Fibroblast of lung (primary cell): ENCODE measurements around the gene FAM117B. TPM values are rescaled to one million over a fixed set of nuclear protein-coding genes. Genes with fewer than 3 reads are reported as not detected.

Source experiments
- DNase-seq, 2 donors: peaks; one replicate each; pipeline versions ENCODE4 v3.0.0 to v3.0.0-alpha.2; 2010; ENCODE audit warnings: low read depth in 2 of 2
- H2AFZ ChIP-seq: 2 replicates; pipeline ENCODE4 v1.5.1; 2012; ENCODE audit warnings: low read length, control low read depth, inconsistent platforms
- H3K27ac ChIP-seq: 2 replicates; pipeline ENCODE4 v1.5.1; 2011; ENCODE audit warnings: low read length, control low read depth; ENCODE audit not compliant: insufficient read depth
- H3K27me3 ChIP-seq: 2 replicates; pipeline ENCODE4 v1.5.1; 2011; ENCODE audit warnings: mild to moderate bottlenecking, low read length; ENCODE audit not compliant: control insufficient read depth, insufficient read depth
- H3K36me3 ChIP-seq: 2 replicates; pipeline ENCODE4 v1.5.1; 2011; ENCODE audit warnings: low read length; ENCODE audit not compliant: control insufficient read depth, insufficient read depth
- H3K4me1 ChIP-seq: 2 replicates; pipeline ENCODE4 v1.5.1; 2011; ENCODE audit warnings: low read length; ENCODE audit not compliant: control insufficient read depth, insufficient read depth; ENCODE audit errors: extremely low read depth
- H3K4me2 ChIP-seq: 2 replicates; pipeline ENCODE4 v1.5.1; 2011; ENCODE audit warnings: low read length, control low read depth; ENCODE audit not compliant: insufficient read depth; ENCODE audit errors: extremely low read depth
- H3K4me3 ChIP-seq, 4 experiments: fragments of 200-600 bp in 1 of 4; sonication (generic) in 1 of 4; replicated peaks in 1 of 4; 2 replicates each; pipeline ENCODE4 v1.5.1; 2011 to 2016; ENCODE audit warnings: low read length in 4 of 4, low read depth in 3 of 4, mild to moderate bottlenecking in 3 of 4, control low read depth in 2 of 4, inconsistent platforms in 1 of 4, mixed read lengths in 1 of 4; ENCODE audit not compliant: insufficient read depth in 1 of 4; ENCODE audit errors: control extremely low read depth in 1 of 4
- H3K79me2 ChIP-seq: 2 replicates; pipeline ENCODE4 v1.5.1; 2012; ENCODE audit warnings: mild to moderate bottlenecking, low read length, inconsistent platforms; ENCODE audit not compliant: control insufficient read depth, insufficient read depth
- H3K9ac ChIP-seq: 2 replicates; pipeline ENCODE4 v1.5.1; 2011; ENCODE audit warnings: mild to moderate bottlenecking, low read length, control low read depth; ENCODE audit not compliant: insufficient read depth
- H3K9me3 ChIP-seq: 2 replicates; pipeline ENCODE4 v1.5.1; 2012; ENCODE audit warnings: low read depth, low read length; ENCODE audit not compliant: control insufficient read depth, insufficient read depth
- H4K20me1 ChIP-seq: 2 replicates; pipeline ENCODE4 v1.5.1; 2011; ENCODE audit warnings: low read length; ENCODE audit not compliant: control insufficient read depth, insufficient read depth; ENCODE audit errors: extremely low read depth
- CTCF ChIP-seq, 2 donors: IDR thresholded peaks in 1 of 2; conservative IDR thresholded peaks in 1 of 2; 1 replicate in 1 of 2; 2 replicates in 1 of 2; pipeline ENCODE4 v1.5.1; 2011 to 2012; ENCODE audit warnings: low read length in 2 of 2, control low read depth in 1 of 2, inconsistent platforms in 1 of 2, low read depth in 1 of 2, mild to moderate bottlenecking in 1 of 2
- EZH2 ChIP-seq: IDR thresholded peaks from 2 replicates; pipeline ENCODE4 v1.5.1; 2012; ENCODE audit warnings: low read length, control low read depth, mild to moderate bottlenecking; ENCODE audit errors: missing control alignments
- polyA plus RNA-seq, 2 donors: library from polyadenylated mRNA; depleted of rRNA in 1 of 2; stranded (reverse) in 1 of 2; unstranded in 1 of 2; fragments of >200 nt; gene quantifications; 2 replicates each; pipeline ENCODE4 v1.2.1, GENCODE V29; 2011 to 2012; ENCODE audit warnings: missing spikeins in 1 of 2
- total RNA-seq: library from RNA; depleted of rRNA; stranded (reverse); fragments of >200 nt; gene quantifications from 2 replicates; pipeline ENCODE4 v1.2.1, GENCODE V29; 2014

The FAM117B gene
- total and polyA plus RNA-seq, 2 donors (not counting 1 experiment from before 2014, with no cell fraction given): 0.73 to 1.8 TPM

- no peaks in the 10 kb centered on the region for H3K4me1 ChIP-seq
- H3K27me3 ChIP-seq: no peaks in the 10 kb centered on the region
- TF ChIP-seq CTCF (conservative IDR thresholded peaks at IDR 0.05 in 1 of 2, IDR thresholded peaks at IDR 0.05 in 1 of 2; ENCODE audit: low read depth in 1 of 2, low read length in 2 of 2) (no peak), EZH2 (no peak)
- H3K9me3 ChIP-seq: no peaks in the 10 kb centered on the region
- no peak overlapping the region for H3K9ac ChIP-seq
- no peaks in the 10 kb centered on the region for H3K79me2 ChIP-seq
- H3K27ac ChIP-seq: no peak overlapping the region
- H2AFZ ChIP-seq: no peak overlapping the region
- no peaks in the 10 kb centered on the region for H3K36me3 ChIP-seq
- H3K4me2 ChIP-seq: no peak overlapping the region
- H4K20me1 ChIP-seq: no peaks in the 10 kb centered on the region
- no peak for DNase-seq
- H3K4me3 ChIP-seq: no peak overlapping the region
Measured at GRCh38 chr2:202689898-202690297, 55.1 kb downstream of the FAM117B start.

GRCh38 chr2:202690321-202690900, 55.6 kb downstream of the FAM117B start:
- Histone ChIP-seq H3K9ac (no peak overlapping the region), H3K4me3 (no peak overlapping the region), H2AFZ (no peak overlapping the region), H4K20me1 (no peaks in the 10 kb centered on the region), H3K9me3 (no peaks in the 10 kb centered on the region), H3K79me2 (no peaks in the 10 kb centered on the region), H3K4me2 (no peak overlapping the region), H3K27ac (no peak overlapping the region), H3K36me3 (no peaks in the 10 kb centered on the region), H3K4me1 (no peaks in the 10 kb centered on the region), H3K27me3 (no peaks in the 10 kb centered on the region)
- no peak for TF ChIP-seq CTCF (conservative IDR thresholded peaks at IDR 0.05 in 1 of 2, IDR thresholded peaks at IDR 0.05 in 1 of 2; ENCODE audit: low read depth in 1 of 2, low read length in 2 of 2)
- no peak for TF ChIP-seq EZH2
- peak in 1 of 2 donors; percentile 23 for DNase-seq

GRCh38 chr2:202693503-202693902, 58.7 kb downstream of the FAM117B start:
- no peaks in the 10 kb centered on the region for H3K79me2 ChIP-seq
- TF ChIP-seq EZH2 (no peak), CTCF (conservative IDR thresholded peaks at IDR 0.05 in 1 of 2, IDR thresholded peaks at IDR 0.05 in 1 of 2; ENCODE audit: low read depth in 1 of 2, low read length in 2 of 2) (no peak)
- H3K9ac ChIP-seq: no peak overlapping the region
- no peaks in the 10 kb centered on the region for H3K36me3 ChIP-seq
- H3K27me3 ChIP-seq: no peaks in the 10 kb centered on the region
- H3K4me3 ChIP-seq: no peak overlapping the region
- H3K27ac ChIP-seq: no peak overlapping the region
- H2AFZ ChIP-seq: no peak overlapping the region
- no peaks in the 10 kb centered on the region for H3K9me3 ChIP-seq
- DNase-seq: no peak
- H3K4me2 ChIP-seq: no peak overlapping the region
- H4K20me1 ChIP-seq: no peaks in the 10 kb centered on the region
- H3K4me1 ChIP-seq: no peaks in the 10 kb centered on the region
